HepG2 (cell line): ENCODE measurements around the gene GFRA4. TPM values are rescaled to one million over a fixed set of nuclear protein-coding genes. Genes with fewer than 3 reads are reported as not detected.

Experiments used
- ATAC-seq: fragments of 200-7000 bp; cut with Tn5 transposase; 3 replicates; pipeline ENCODE4 v1.9.1; 2020; ENCODE audit warnings: mild to moderate bottlenecking, moderate library complexity
- BruUV-seq: library from RNA; stranded (reverse); fragments of 400-500 nt; replicated peaks from 2 replicates; lab custom pipeline; 2021; lab: Mats Ljungman, UMichigan
- CTCF ChIA-PET: fragments of 300-600 bp; formaldehyde crosslinking; extraction: SDS; loops from one replicate; lab custom pipeline; 2021; ENCODE audit warnings: low total read pairs, inconsistent platforms, low intra/inter-chr PET ratio; lab: Yijun Ruan, JAX
- POLR2A ChIA-PET: fragments of 350-600 bp; sonication (Branson Sonifier 250); formaldehyde crosslinking; loops from one replicate; lab custom pipeline; 2020; ENCODE audit warnings: antibody characterized with exemption, inconsistent platforms; lab: Yijun Ruan, JAX
- DNase-seq: peaks from one replicate; pipeline ENCODE4 v3.0.0-alpha.2; 2015; ENCODE audit warnings: low spot score
- FAIRE-seq: peaks from 3 replicates; lab custom pipeline; 2011; peaks lifted over from hg19 to GRCh38; lab: Jason Lieb, UNC
- H2AFZ ChIP-seq: one replicate; pipeline ENCODE4 v1.6.1; 2011; ENCODE audit warnings: low read length, inconsistent platforms
- H3K27ac ChIP-seq: fragments of 300-600 bp; 3 replicates; pipeline ENCODE4 v1.8.0; 2011; ENCODE audit warnings: mixed run types, mild to moderate bottlenecking, mixed read lengths, low read length, inconsistent platforms; ENCODE audit not compliant: insufficient read depth; ENCODE audit errors: extremely low read length
- H3K27me3 ChIP-seq, 2 experiments: fragments of 200-600 bp in 1 of 2; 2 replicates in 1 of 2; 3 replicates in 1 of 2; pipeline versions ENCODE4 v1.6.0 to v1.8.0; 2011; ENCODE audit warnings: low read length in 2 of 2, mild to moderate bottlenecking in 2 of 2, moderate library complexity in 2 of 2, inconsistent platforms in 1 of 2; ENCODE audit not compliant: insufficient read depth in 2 of 2, control insufficient read depth in 1 of 2
- H3K36me3 ChIP-seq, 2 experiments: fragments of 200-600 bp in 1 of 2; replicated peaks in 1 of 2; 2 replicates in 1 of 2; 3 replicates in 1 of 2; pipeline versions ENCODE4 v1.5.1 to v1.8.0; 2011; ENCODE audit warnings: low read length in 2 of 2, inconsistent platforms in 1 of 2; ENCODE audit not compliant: insufficient read depth in 2 of 2, control insufficient read depth in 1 of 2
- H3K4me1 ChIP-seq: 2 replicates; pipeline ENCODE4 v1.5.1; 2012; ENCODE audit warnings: low read length, inconsistent platforms; ENCODE audit not compliant: insufficient read depth
- H3K4me2 ChIP-seq: 2 replicates; pipeline ENCODE4 v1.6.0; 2011; ENCODE audit warnings: low read depth, low read length, inconsistent platforms
- H3K4me3 ChIP-seq, 3 experiments: fragments of 200-600 bp in 1 of 3; sonication (generic), shearing (Covaris generic) in 1 of 3; replicated peaks in 1 of 3; 2 replicates each; pipeline ENCODE4 v1.5.1; 2011 to 2016; ENCODE audit warnings: low read length in 3 of 3, inconsistent platforms in 2 of 3, low read depth in 2 of 3, mild to moderate bottlenecking in 2 of 3, control low read depth in 1 of 3, mixed read lengths in 1 of 3; ENCODE audit not compliant: insufficient read depth in 1 of 3
- H3K79me2 ChIP-seq: one replicate; pipeline ENCODE4 v1.6.1; 2011; ENCODE audit warnings: low read length, inconsistent platforms; ENCODE audit not compliant: insufficient read depth
- H3K9ac ChIP-seq: 2 replicates; pipeline ENCODE4 v1.6.0; 2011; ENCODE audit warnings: mild to moderate bottlenecking, low read depth, low read length, inconsistent platforms; ENCODE audit not compliant: insufficient read depth
- H3K9me3 ChIP-seq: 2 replicates; pipeline ENCODE4 v1.5.1; 2012; ENCODE audit warnings: mild to moderate bottlenecking, low read length
- H4K20me1 ChIP-seq: 2 replicates; pipeline ENCODE4 v1.6.0; 2011; ENCODE audit warnings: inconsistent platforms, mild to moderate bottlenecking, low read length, moderate library complexity; ENCODE audit not compliant: insufficient read depth
- CEBPG ChIP-seq: IDR thresholded peaks from 2 replicates; pipeline ENCODE4 v1.6.1; 2016
- ELF4 ChIP-seq: sonication (generic); formaldehyde crosslinking; IDR thresholded peaks from 2 replicates; pipeline ENCODE4 v1.5.0; 2020; ENCODE audit warnings: missing genetic modification reagents, mild to moderate bottlenecking, moderate library complexity, borderline replicate concordance
- FOXK2 ChIP-seq: fragments of 450-650 bp; IDR thresholded peaks from 2 replicates; pipeline ENCODE4 v1.6.1; 2016
- NONO ChIP-seq, 2 experiments: fragments of 450-650 bp in 1 of 2; sonication (generic) in 1 of 2; formaldehyde crosslinking in 1 of 2; IDR thresholded peaks in 1 of 2; conservative IDR thresholded peaks in 1 of 2; 2 replicates each; pipeline versions ENCODE4 v1.6.1 to v1.8.0; 2017 to 2022; ENCODE audit warnings: mild to moderate bottlenecking in 1 of 2, missing genetic modification reagents in 1 of 2, moderate library complexity in 1 of 2
- SNAI1 ChIP-seq: sonication (generic); formaldehyde crosslinking; IDR thresholded peaks from 2 replicates; pipeline ENCODE4 v1.5.0; 2020; ENCODE audit warnings: mild to moderate bottlenecking, missing genetic modification reagents, borderline replicate concordance
- TGIF2 ChIP-seq: IDR thresholded peaks from 2 replicates; pipeline ENCODE4 v1.6.1; 2016; ENCODE audit warnings: control low read depth, missing compliant biosample characterization
- ZFP41 ChIP-seq: sonication (generic); formaldehyde crosslinking; IDR thresholded peaks from 2 replicates; pipeline ENCODE4 v1.4.0; 2020; ENCODE audit warnings: mild to moderate bottlenecking, missing genetic modification reagents, borderline replicate concordance
- ZNF343 ChIP-seq: sonication (generic); formaldehyde crosslinking; IDR thresholded peaks from 2 replicates; pipeline ENCODE4 v1.4.0; 2020; ENCODE audit warnings: mild to moderate bottlenecking, missing genetic modification reagents
- ZNF44 ChIP-seq: sonication (generic); formaldehyde crosslinking; IDR thresholded peaks from 2 replicates; pipeline ENCODE4 v1.5.1; 2020; ENCODE audit warnings: mild to moderate bottlenecking, missing genetic modification reagents
- ZNF564 ChIP-seq: sonication (generic); formaldehyde crosslinking; IDR thresholded peaks from 2 replicates; pipeline ENCODE4 v1.8.1; 2023; ENCODE audit warnings: mild to moderate bottlenecking, missing genetic modification reagents
- ZNF710 ChIP-seq: sonication (generic); formaldehyde crosslinking; IDR thresholded peaks from 2 replicates; pipeline ENCODE4 v1.5.0; 2020; ENCODE audit warnings: mild to moderate bottlenecking, missing genetic modification reagents, borderline replicate concordance
- ZNF782 ChIP-seq: sonication (generic); formaldehyde crosslinking; IDR thresholded peaks from 2 replicates; pipeline ENCODE4 v1.4.0; 2020; ENCODE audit warnings: missing genetic modification reagents, mild to moderate bottlenecking, borderline replicate concordance
- ZSCAN9 ChIP-seq: IDR thresholded peaks from 2 replicates; pipeline ENCODE4 v1.6.1; 2016; ENCODE audit warnings: borderline replicate concordance
- WGBS: methylation state at CpG from one replicate; pipeline ENCODE4 v1.1.6; 2017; ENCODE audit warnings: low lambda C conversion rate; 5-methylcytosine and 5-hydroxymethylcytosine counted together
- in situ Hi-C: cut with HindIII; loops from 2 replicates; pipeline ENCODE4 v1.10.0; 2017; ENCODE audit warnings: low pct_unique_long_range_greater_than_20kb; ENCODE audit not compliant: extremely low pct_ligation_motif_present
- intact Hi-C: fragments of 100-400 bp; cut with micrococcal nuclease; formaldehyde crosslinking; loops from one replicate; pipeline ENCODE4 v1.10.0; 2022; ENCODE audit not compliant: unreplicated experiment
- polyA plus RNA-seq, 8 experiments: library from polyadenylated mRNA; depleted of rRNA in 3 of 8; stranded (reverse) in 7 of 8; unstranded in 1 of 8; fragments of >200 nt; fragmentation: Illumina TruSeq in 4 of 8; extraction: Trizol in 4 of 8; gene quantifications; 2 replicates each; pipeline versions ENCODE4 v1.2.1 to v1.2.3, GENCODE V29; 2011 to 2016; ENCODE audit warnings: low read depth in 4 of 8, missing spikeins in 1 of 8, mixed read lengths in 1 of 8; ENCODE audit not compliant: insufficient read depth in 1 of 8
- total RNA-seq, 5 experiments: library from RNA; depleted of rRNA; stranded (reverse); fragments of >200 nt; fragmentation: Illumina TruSeq; extraction: Trizol; gene quantifications; 2 replicates each; pipeline ENCODE4 v1.2.3, GENCODE V29; 2016; ENCODE audit warnings: low read depth in 1 of 5
- TF ChIP-seq, protein P1 (sequence below): sonication (generic); formaldehyde crosslinking; IDR thresholded peaks from 2 replicates; pipeline ENCODE4 v1.4.0; 2020; ENCODE audit warnings: missing genetic modification reagents, borderline replicate concordance

GFRA4 gene
- total and polyA plus RNA-seq, 2 of the 13 experiments (the other 11 are each of a cell fraction or from before 2014, with no cell fraction given) = not detected

DNA sequence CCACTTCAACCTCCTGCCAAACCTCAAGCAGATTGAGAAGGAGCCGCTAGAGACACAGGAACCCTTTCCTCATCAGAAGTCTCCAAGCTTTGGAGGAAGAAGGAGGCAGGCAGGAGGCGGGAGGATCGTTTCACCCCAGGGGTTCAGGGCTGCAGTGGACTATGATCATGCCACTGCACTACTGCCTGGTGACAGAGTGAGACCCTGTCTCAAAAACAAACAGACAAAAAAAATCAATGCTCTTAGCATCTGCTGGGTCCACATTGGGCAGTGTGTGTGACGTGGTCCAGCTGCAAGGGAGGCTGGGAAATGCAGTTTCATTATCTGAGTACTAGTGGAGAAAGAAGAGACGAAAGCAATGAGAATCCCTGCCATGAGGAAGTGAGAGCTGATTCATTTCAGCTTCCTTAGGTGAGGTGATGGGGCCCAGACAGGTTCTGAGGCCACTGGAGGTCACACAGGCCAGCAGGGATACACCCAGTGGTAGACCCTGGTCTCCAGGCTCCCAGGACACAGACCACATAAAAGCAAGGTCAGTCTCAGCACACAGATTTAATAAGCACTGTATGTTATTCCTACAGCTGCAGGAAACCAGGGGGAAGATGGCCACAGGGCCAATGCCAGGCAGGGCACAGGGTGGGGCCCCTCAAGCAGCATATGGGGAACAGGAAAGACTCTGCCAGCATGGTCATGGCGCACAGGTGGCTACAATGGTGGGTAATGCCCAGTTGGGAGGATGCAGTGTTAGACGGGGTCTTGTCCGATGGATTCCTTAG is 4.3 kb downstream of the GFRA4 start (continued):
- TF ChIP-seq, protein P1, sequence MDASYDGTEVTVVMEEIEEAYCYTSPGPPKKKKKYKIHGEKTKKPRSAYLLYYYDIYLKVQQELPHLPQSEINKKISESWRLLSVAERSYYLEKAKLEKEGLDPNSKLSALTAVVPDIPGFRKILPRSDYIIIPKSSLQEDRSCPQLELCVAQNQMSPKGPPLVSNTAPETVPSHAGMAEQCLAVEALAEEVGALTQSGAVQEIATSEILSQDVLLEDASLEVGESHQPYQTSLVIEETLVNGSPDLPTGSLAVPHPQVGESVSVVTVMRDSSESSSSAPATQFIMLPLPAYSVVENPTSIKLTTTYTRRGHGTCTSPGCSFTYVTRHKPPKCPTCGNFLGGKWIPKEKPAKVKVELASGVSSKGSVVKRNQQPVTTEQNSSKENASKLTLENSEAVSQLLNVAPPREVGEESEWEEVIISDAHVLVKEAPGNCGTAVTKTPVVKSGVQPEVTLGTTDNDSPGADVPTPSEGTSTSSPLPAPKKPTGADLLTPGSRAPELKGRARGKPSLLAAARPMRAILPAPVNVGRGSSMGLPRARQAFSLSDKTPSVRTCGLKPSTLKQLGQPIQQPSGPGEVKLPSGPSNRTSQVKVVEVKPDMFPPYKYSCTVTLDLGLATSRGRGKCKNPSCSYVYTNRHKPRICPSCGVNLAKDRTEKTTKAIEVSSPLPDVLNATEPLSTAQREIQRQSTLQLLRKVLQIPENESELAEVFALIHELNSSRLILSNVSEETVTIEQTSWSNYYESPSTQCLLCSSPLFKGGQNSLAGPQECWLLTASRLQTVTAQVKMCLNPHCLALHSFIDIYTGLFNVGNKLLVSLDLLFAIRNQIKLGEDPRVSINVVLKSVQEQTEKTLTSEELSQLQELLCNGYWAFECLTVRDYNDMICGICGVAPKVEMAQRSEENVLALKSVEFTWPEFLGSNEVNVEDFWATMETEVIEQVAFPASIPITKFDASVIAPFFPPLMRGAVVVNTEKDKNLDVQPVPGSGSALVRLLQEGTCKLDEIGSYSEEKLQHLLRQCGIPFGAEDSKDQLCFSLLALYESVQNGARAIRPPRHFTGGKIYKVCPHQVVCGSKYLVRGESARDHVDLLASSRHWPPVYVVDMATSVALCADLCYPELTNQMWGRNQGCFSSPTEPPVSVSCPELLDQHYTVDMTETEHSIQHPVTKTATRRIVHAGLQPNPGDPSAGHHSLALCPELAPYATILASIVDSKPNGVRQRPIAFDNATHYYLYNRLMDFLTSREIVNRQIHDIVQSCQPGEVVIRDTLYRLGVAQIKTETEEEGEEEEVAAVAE (CRISPR knock-in tag) = no peak
- TF ChIP-seq CEBPG = no peak
- no peak for TF ChIP-seq ZNF564 (CRISPR knock-in tag)

- Histone ChIP-seq H3K27ac (peak overlapping the region; percentile 48), H3K79me2 (no peaks in the 10 kb centered on the region), H3K4me2 (peak overlapping the region; percentile 97), H2AFZ (peak overlapping the region; percentile 80), H3K9ac (0 out of 2 replicates have a peak overlapping the region, but pooled peaks have one; percentile 9), H3K4me3 (peak overlapping the region; percentile 29 to 72 (median 48); a peak in 5 of 6 replicates), H3K36me3 (no peaks in the 10 kb centered on the region), H3K4me1 (peaks cover 51% of the 10 kb centered on the region), H4K20me1 (no peaks in the 10 kb centered on the region), H3K27me3 (peaks cover 6 to 21% of the 10 kb centered on the region in 2 experiments; a peak in 4 of 5 replicates), H3K9me3 (no peaks in the 10 kb centered on the region)
- WGBS = 80% methylated on average over 7 of the region's 7 CpGs
- CTCF ChIA-PET = no interaction called here
- in situ Hi-C loops (no loop called here), intact Hi-C loops (no loop called here)
- ATAC-seq = peak; percentile 17
- POLR2A ChIA-PET = interaction anchor here (0.9 kb wide), 1 partner anchor 123 kb away, joined by 3 read pairs; the partner anchor contains the start of gene SPEF1
- no peak for DNase-seq
- FAIRE-seq = no peak
- BruUV-seq = no TSS peak
- no peak for TF ChIP-seq ZNF343 (CRISPR knock-in tag)
- TF ChIP-seq TGIF2 = no peak
- 0 out of 2 replicates have a peak, but pooled peaks have one; percentile 11 for TF ChIP-seq ZNF710 (CRISPR knock-in tag)
- no peak for TF ChIP-seq ZSCAN9
- 0 out of 2 replicates have a peak, but pooled peaks have one; percentile 49 for TF ChIP-seq SNAI1 (CRISPR knock-in tag)
- TF ChIP-seq ELF4 = no peak
- TF ChIP-seq ZNF782 (CRISPR knock-in tag) = 0 out of 2 replicates have a peak, but pooled peaks have one; percentile 13
- no peak for TF ChIP-seq ZNF44 (CRISPR knock-in tag)
- no peak for TF ChIP-seq FOXK2
- TF ChIP-seq NONO (IDR thresholded peaks at IDR 0.05) = no peak
- TF ChIP-seq NONO (CRISPR knock-in tag; conservative IDR thresholded peaks at IDR 0.05) = no peak
- TF ChIP-seq ZFP41 (CRISPR knock-in tag) = 0 out of 2 replicates have a peak, but pooled peaks have one; percentile 19
Observed at GRCh38 chr20:3658019-3658715, 5.0 kb downstream of the GFRA4 start.
